ENCODE measurements around the gene MBOAT7.
"Not testable (repeated sequence)": the region's sequence is repeated elsewhere in the genome, so short reads cannot be mapped to it uniquely, and the experiment has no call there.

The MBOAT7 gene

GRCh38 chr19:54197121-54197520 lies 7.7 kb upstream of the MBOAT7 start:
- no peak overlapping the region for H3K4me3 ChIP-seq (replicated peaks in 1 of 2; ENCODE audit: low read depth in 2 of 2, low read length in 2 of 2)
- no peak for DNase-seq (ENCODE audit: low read depth in 2 of 2)
- no peak for TF ChIP-seq CTCF (IDR thresholded peaks at IDR 0.05; ENCODE audit: low read depth, low read length)

DNA sequence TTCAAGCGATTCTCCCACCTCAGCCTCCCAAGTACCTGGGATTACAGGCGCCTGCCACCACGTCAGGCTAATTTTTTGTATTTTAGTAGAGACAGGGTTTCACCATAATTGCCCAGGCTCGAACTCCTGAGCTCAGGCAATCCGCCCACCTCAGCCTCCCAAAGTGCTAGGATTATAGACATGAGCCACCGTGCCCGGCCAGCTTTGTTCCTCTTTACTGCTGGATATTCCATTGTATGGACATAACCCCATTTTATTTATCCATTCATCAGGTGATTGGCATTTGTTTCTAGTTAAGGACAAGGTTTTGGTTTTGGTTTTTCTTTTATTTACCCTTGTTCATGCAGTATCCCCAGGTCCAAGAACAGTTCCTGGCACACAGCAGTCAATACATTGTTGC lies 7.2 kb upstream of the MBOAT7 start:
- no peak for TF ChIP-seq CTCF (IDR thresholded peaks at IDR 0.05; ENCODE audit: low read depth, low read length)
- DNase-seq (ENCODE audit: low read depth in 2 of 2): no peak
- H3K4me3 ChIP-seq (replicated peaks in 1 of 2; ENCODE audit: low read depth in 2 of 2, low read length in 2 of 2): no peak overlapping the region

- H3K4me3 ChIP-seq (replicated peaks in 1 of 2; ENCODE audit: low read depth in 2 of 2, low read length in 2 of 2); DNase-seq (ENCODE audit: low read depth in 2 of 2): not testable (repeated sequence)
Observed at GRCh38 chr19:54194463-54194862, 5.1 kb upstream of the MBOAT7 start.

DNA sequence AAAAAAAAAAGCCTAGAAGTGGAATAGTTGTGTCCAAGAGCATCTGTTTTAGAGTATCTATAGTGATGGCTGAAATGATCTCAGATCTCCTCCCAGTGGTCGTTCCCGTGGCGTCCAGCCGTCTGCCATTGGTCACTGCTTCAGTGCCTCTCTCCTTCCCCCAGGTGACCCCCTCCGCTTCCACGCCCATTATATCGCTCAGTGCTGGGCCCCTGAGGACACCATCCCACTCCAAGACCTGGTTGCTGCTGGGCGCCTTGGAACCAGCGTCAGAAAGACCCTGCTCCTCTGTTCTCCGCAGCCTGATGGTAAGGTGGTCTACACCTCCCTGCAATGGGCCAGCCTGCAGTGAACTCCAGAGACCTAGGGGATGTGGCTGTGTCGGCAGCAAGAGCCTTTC lies 3.6 kb upstream of the MBOAT7 start:
- no peak for TF ChIP-seq CTCF (IDR thresholded peaks at IDR 0.05; ENCODE audit: low read depth, low read length)
- no peak for DNase-seq (ENCODE audit: low read depth in 2 of 2)
- no peak overlapping the region for H3K4me3 ChIP-seq (replicated peaks in 1 of 2; ENCODE audit: low read depth in 2 of 2, low read length in 2 of 2)

DNA sequence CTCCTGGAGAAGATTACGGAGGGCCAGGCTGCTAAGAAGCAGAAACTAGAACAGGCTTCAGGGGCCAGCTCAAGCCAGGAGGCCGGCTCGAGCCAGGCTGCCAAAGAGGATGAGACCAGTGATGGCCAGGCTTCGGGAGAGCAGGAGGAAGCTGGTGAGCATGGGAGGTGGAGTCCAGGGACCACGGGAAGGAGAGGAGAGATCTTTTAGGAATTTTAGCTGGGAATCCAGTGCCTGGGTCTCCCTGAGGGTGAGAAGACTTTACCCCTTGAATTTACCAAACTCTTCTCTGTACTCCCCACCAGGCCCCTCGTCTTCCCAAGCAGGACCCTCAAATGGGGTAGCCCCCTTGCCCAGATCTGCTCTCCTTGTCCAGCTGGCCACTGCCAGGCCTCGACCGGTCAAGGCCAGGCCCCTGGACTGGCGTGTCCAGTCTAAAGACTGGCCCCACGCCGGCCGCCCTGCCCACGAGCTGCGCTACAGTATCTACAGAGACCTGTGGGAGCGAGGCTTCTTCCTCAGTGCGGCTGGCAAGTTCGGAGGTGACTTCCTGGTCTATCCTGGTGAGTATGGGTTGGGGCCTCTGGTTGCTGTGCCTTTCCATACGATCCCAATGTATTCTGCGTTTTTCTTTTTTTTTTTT lies 2.6 kb upstream of the MBOAT7 start:
- TF ChIP-seq CTCF (IDR thresholded peaks at IDR 0.05; ENCODE audit: low read depth, low read length): no peak
- no peak for DNase-seq (ENCODE audit: low read depth in 2 of 2)
- H3K4me3 ChIP-seq (replicated peaks in 1 of 2; ENCODE audit: low read depth in 2 of 2, low read length in 2 of 2): peak overlapping the region; percentile 73 to 85

- peak; percentile 53 to 89 for DNase-seq (ENCODE audit: low read depth in 2 of 2)
- TF ChIP-seq CTCF (IDR thresholded peaks at IDR 0.05; ENCODE audit: low read depth, low read length): no peak
- H3K4me3 ChIP-seq (replicated peaks in 1 of 2; ENCODE audit: low read depth in 2 of 2, low read length in 2 of 2): peak within 1 kb of the TSS; percentile 73 to 85
Observed at GRCh38 chr19:54191011-54191810, 1.8 kb upstream of the MBOAT7 start, which contains the start of gene TSEN34. TSEN34 (plus strand) TSS chr19:54191308; CDS start chr19:54191365, 57 bp downstream.

DNA sequence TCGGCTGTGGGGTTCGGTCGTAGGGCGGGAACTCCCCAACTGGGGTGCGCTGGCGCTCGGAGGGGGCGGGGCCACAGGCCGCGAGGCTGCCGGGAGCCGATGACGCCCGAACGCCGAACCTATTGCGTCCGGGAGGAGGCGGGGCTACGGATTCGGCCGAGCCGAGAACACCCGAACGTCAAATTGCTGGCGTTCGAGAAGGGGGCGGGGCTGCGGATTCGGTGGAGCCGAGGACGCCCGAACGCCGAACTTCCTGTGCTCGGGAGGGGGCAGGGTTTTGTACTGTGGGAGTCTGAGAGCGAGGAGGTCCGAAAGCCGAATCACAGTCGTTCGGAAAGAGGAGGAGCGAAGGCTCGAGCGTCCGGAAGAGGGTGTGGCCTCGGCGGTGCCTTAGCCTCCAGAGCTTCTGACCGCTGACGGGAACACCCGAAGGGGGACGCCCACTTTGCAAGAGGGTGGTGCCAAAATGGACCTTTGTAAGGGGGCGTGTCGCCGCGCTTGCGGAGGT lies 1.2 kb upstream of the MBOAT7 start:
- DNase-seq (ENCODE audit: low read depth in 2 of 2): peak; percentile 100
- peak overlapping the region; percentile 73 to 85 for H3K4me3 ChIP-seq (replicated peaks in 1 of 2; ENCODE audit: low read depth in 2 of 2, low read length in 2 of 2)
- TF ChIP-seq CTCF (IDR thresholded peaks at IDR 0.05; ENCODE audit: low read depth, low read length): no peak

All from cardiac fibroblast (primary cell).